C1 segment of cervical spinal cord (tissue), 14 donors: ENCODE measurements around the gene CEP72.

Experiments used
- DNase-seq, 14 donors: peaks; one replicate each; lab custom pipeline; 2025; lab: John Stamatoyannopoulos, UW

The CEP72 gene

DNA sequence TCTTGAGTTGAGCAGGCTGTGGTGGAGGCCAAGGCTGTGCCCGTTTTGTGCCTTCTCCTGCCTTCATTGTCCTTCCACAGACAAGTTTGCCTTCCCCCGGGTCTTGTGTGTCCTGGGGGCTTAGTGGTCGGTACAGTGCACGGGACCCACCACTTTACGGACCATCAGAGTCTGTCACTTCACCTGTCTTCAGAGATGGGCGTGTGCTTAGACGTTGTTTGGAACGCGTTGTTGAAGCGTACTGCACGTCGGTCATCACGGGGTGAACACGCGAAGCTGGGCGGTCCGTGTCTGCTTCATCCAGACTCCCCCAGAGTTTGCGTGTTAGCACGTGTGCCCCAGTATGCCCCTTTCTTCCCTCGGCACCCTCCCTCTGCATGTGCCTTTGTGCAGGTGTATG is 24.8 kb downstream of the CEP72 start:
- DNase-seq = no peak

DNA sequence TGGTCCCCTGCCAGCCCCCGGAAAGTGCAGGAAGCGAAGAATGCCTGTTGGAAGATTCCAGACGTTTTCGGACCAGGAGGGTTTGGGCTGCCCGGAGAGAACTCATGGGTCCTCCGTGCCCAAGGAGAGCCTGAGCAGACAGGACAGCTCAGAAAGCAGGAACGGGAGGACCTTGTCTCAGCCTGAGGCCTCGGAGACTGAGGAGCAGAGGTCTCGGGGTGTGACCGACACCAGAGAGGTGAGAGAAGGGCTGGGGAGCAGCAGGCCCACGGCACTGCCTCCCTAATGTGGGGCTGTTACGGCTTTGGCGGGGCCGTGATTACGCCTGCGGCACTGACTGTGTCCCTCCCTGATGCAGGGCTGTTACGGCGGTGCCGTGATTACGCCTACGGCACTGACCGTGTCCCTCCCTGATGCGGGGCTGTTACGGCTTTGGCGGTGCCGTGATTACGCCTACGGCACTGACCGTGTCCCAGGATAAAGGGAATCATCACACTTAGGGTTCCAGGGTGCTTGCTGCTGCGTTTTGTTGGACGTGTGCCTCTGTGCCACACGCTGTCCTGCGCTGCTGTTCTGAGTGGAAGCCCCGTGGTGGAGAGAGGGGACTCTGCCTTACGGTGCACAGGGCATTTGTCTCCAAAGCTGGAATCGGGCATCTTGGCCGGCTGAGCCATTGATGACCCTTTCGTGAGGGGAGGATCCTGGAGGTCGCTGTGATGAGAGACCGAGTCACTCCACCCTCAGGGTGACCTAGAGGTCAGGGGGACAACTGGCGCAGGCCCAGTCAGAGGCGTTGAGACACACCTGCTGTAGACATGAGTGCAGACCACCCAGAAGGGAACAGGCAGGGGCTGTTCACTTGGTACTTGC is 25.7 kb downstream of the CEP72 start:
- no peak for DNase-seq

GRCh38 chr5:638501-639252 is 26.5 kb downstream of the CEP72 start:
- DNase-seq = no peak

DNA sequence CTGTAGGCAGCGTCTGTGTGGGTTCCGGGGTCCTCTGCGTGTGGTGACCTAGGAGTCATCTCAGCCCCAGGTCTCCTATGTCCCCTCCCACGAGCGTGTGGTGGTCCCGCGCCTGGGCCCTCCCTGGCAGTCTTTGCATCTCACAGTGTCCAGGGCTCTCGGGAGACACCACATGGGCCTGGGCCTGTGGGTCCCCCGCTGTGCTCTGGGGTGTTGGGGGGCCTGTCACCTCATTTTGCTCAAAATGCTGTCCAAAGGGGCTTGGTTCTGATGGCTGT is 27.1 kb downstream of the CEP72 start:
- DNase-seq = no peak

DNA sequence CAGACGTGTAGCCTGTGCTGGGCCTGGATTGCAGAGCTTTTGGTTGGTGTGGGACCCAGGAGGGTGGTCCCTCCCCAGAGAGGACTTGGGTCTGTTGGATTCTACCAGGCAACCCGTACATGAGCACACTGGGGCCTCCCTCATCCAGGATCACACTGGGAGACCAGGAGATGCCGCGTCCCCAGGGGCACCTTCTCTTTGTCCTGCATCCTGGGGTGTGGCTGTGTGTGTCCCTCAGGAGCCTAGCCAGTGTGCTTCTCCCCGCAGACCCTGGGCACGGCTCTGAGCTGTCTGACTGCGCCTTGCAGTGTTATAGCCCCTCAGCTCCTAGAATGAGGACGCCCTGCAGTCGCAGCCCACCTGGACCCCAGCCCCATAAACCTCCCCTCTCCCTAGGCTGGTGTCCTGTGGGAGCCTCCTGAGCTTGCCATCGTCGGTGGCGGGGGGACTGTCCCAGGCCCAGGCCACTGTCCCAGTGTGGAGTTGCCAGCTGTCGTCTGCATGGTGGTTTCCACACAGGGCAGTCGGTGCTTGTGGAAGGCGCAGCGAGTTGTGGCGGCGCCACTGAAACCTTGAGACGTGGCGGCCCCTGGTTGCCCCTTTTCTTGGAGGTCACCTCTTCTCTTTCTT is 27.6 kb downstream of the CEP72 start:
- no peak for DNase-seq

DNA sequence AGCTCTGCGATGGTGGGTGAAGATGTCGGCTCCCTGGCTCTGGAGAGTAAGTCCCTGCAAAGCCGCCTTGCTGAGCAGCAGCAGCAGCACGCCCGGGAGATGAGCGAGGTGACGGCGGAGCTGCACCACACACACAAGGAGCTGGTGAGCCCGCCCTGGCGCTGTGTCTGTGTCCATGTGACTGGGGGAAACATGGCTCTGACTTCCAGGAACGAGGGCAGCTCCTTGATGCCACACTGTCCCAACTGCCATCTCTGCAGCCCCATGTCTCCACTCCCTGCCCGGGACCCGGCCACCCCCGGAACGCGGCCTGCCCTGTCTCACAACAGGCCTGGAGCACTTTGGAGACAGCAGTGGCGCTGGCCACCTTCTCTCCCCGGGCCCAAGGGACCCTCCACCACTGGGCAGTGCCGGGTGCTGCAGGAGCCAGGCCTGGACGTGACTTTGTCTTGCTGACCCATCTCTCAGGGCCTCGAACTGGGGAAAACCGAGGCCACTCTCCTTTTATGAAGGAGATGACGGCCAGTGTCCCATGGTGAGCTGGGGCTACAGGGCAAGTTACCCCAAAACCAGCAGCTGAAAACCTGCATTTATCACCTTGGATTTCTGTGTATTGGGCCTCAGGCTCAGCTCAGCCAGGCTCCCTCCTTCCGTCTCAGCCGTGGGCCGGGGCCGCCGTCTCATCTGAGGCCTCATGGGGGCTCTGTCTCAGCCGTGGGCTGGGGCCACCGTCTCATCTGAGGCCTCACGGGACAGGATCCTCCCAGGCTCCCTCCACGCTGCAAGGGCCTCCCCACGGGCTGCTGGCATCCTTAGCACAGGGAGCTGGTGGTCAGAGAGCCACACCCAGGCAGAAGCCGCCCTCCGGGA is 28.6 kb downstream of the CEP72 start:
- no peak for DNase-seq

DNA sequence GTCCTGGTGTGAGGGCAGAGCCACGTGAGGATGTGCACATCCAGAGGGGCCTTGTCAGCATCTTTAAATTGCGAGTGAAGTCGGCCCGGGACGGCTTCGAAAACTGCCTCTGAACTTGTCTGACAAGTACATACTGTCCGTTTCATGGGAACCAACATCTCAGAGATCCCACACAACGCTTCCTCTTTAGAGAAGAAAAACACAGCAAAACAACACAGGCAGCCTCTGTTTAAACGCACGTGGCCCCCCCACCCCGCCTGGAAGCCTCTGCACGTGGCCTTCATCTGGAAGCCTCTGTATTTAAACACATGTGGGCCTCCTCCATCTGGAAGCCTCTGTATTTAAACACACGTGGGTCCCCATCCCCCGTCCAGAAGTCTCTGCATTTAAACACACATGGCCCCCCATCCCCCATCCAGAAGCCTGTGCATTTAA is 29.2 kb downstream of the CEP72 start:
- DNase-seq = no peak

- DNase-seq = peak in 1 of 14 donors; percentile 5
These were observed 30.3 kb downstream of the CEP72 start for GRCh38 chr5:642481-642880.

DNA sequence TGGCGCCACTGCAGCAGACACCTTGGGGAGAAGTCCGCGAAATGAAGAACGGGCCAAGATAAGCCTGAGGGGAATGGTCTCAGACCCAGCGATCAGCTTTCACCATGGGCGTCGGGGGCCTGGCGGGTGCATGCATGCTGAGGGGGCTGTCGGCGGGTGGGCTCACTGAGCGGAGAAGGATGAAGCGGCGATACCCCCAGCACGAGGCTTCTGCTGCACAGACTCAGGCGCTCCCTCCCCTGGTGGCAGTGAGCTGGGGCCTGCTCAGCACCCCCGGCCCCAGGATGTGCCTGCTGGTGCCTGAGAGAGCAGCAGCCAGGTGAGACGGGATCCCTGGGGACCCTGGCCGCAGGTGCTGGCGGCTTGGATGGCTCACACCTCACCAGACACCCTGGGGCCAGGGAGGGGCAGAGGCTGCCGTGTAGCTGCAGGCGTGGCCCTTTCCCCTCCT is 31.2 kb downstream of the CEP72 start:
- DNase-seq = no peak

- DNase-seq = no peak
These were observed 31.7 kb downstream of the CEP72 start for GRCh38 chr5:643811-644271.

- DNase-seq = no peak
These were observed 32.4 kb downstream of the CEP72 start for GRCh38 chr5:644509-644908.

- DNase-seq = no peak
These were observed 32.8 kb downstream of the CEP72 start for GRCh38 chr5:644971-645370.

GRCh38 chr5:645421-645820 is 33.3 kb downstream of the CEP72 start:
- no peak for DNase-seq

- no peak for DNase-seq
These were observed 34.5 kb downstream of the CEP72 start for GRCh38 chr5:646396-647201.

DNA sequence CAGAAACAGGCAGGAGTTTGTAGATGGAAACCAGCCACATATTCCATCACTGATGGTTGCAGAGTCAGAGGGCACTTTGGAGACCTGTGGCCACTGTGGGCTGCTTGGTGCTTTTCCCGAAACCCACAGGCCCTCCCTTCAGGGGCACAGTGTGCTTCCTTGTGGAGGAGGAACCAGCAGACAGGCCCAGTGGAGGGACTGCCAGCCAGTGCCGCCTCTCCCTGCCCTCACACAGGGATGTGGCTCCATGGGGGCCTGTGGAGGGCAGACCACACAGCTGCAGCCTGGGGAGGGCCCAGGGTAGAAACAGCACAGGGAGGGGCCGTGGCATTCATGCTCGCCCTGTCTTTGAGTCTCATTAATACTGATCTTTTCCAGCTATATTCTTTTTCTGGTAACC is 35.2 kb downstream of the CEP72 start:
- no peak for DNase-seq

GRCh38 chr5:647727-648126 is 35.6 kb downstream of the CEP72 start:
- no peak for DNase-seq

- DNase-seq = no peak
These were observed 39.3 kb downstream of the CEP72 start for GRCh38 chr5:651296-652022.

GRCh38 chr5:652023-652515 is 39.9 kb downstream of the CEP72 start:
- no peak for DNase-seq

GRCh38 chr5:652773-653350 is 40.7 kb downstream of the CEP72 start:
- DNase-seq = no peak
